Lung (tissue), 12 donors: ENCODE measurements around the gene CMBL. TPM values are rescaled to one million over a fixed set of nuclear protein-coding genes. Genes with fewer than 3 reads are reported as not detected.

Source experiments
- ATAC-seq: fragments of 200-7000 bp; cut with Tn5 transposase; one replicate; pipeline ENCODE4 v1.9.1; 2020; ENCODE audit warnings: moderate number of reproducible peaks; ENCODE audit not compliant: insufficient read depth, low FRiP score
- DNase-seq, 3 donors: peaks; one replicate each; pipeline ENCODE4 v3.0.0-alpha.2; 2013 to 2017
- H3K27ac ChIP-seq, 2 donors: one replicate each; pipeline ENCODE4 v1.5.1; 2013; ENCODE audit warnings: mild to moderate bottlenecking in 2 of 2, moderate library complexity in 2 of 2, control low read depth in 1 of 2, inconsistent platforms in 1 of 2, low read depth in 1 of 2, low read length in 1 of 2
- H3K27me3 ChIP-seq, 3 donors: one replicate each; pipeline ENCODE4 v1.5.1; 2013; ENCODE audit warnings: low read length in 2 of 3; ENCODE audit not compliant: control insufficient read depth in 3 of 3, insufficient read depth in 3 of 3
- H3K36me3 ChIP-seq, 4 donors: one replicate each; pipeline ENCODE4 v1.5.1; 2013; ENCODE audit warnings: low read length in 4 of 4, mild to moderate bottlenecking in 1 of 4, moderate library complexity in 1 of 4; ENCODE audit not compliant: control insufficient read depth in 4 of 4, insufficient read depth in 4 of 4
- H3K4me1 ChIP-seq, 5 donors: one replicate each; pipeline ENCODE4 v1.5.1; 2013; ENCODE audit warnings: low read length in 5 of 5, mild to moderate bottlenecking in 2 of 5, moderate library complexity in 1 of 5; ENCODE audit not compliant: control insufficient read depth in 5 of 5, insufficient read depth in 5 of 5
- H3K4me3 ChIP-seq: one replicate; pipeline ENCODE4 v1.5.1; 2013; ENCODE audit warnings: mild to moderate bottlenecking, control low read depth, moderate library complexity
- H3K9ac ChIP-seq, 2 donors: one replicate each; pipeline ENCODE4 v1.5.1; 2013; ENCODE audit warnings: low read length in 2 of 2, control low read depth in 1 of 2; ENCODE audit not compliant: insufficient read depth in 1 of 2
- H3K9me3 ChIP-seq, 4 donors: one replicate each; pipeline ENCODE4 v1.5.1; 2013; ENCODE audit warnings: low read length in 3 of 4, mild to moderate bottlenecking in 1 of 4, moderate library complexity in 1 of 4; ENCODE audit not compliant: control insufficient read depth in 4 of 4, insufficient read depth in 3 of 4
- CTCF ChIP-seq: IDR thresholded peaks from 2 replicates; pipeline ENCODE4 v1.5.1; 2012; ENCODE audit warnings: mild to moderate bottlenecking; ENCODE audit errors: control extremely low read depth, extremely low read depth
- WGBS, 2 donors: extraction: QIAGEN DNeasy Blood & Tissue Kit; methylation state at CpG; one replicate each; pipeline ENCODE4 v1.1.7; 2013; 5-methylcytosine and 5-hydroxymethylcytosine counted together
- polyA plus RNA-seq, 2 donors: library from polyadenylated mRNA; stranded (reverse); fragments of 200-250 nt; gene quantifications; one replicate each; pipeline ENCODE4 v1.2.1, GENCODE V29; 2013
- total RNA-seq, 2 donors: library from RNA; depleted of rRNA in 1 of 2; stranded (reverse); fragments of >200 nt in 1 of 2; gene quantifications; one replicate each; pipeline ENCODE4 v1.2.1, GENCODE V29; 2014 to 2021
- donor health status: control.
- donor health status: control.
- donor health status: Bipolar disorder and iron deficiency.
- donor health status: healthy.
- donor health status: DM: yes; HTN: yes; CAD: no.

The CMBL gene
- total and polyA plus RNA-seq, 4 donors, result 8.1 to 15.9 (median 12.9) TPM

GRCh38 chr5:10262121-10262774 is 45.5 kb downstream of the CMBL start:
- no peak for TF ChIP-seq CTCF
- Histone ChIP-seq H3K4me3 (no peak overlapping the region), H3K9me3 (no peaks in the 10 kb centered on the region), H3K36me3 (peaks cover 45 to 71% (median 49%) of the 10 kb centered on the region in 4 donors), H3K4me1 (no peaks in the 10 kb centered on the region), H3K27me3 (no peaks in the 10 kb centered on the region), H3K9ac (no peak overlapping the region), H3K27ac (no peak overlapping the region)
- ATAC-seq (no peak), DNase-seq (no peak)
- WGBS, 2 donors, result 78 to 84% methylated on average over 18 of the region's 18 CpGs

- Histone ChIP-seq H3K9me3 (no peaks in the 10 kb centered on the region), H3K27ac (no peak overlapping the region), H3K36me3 (peaks cover 52 to 79% (median 53%) of the 10 kb centered on the region in 4 donors), H3K27me3 (no peaks in the 10 kb centered on the region), H3K4me1 (no peaks in the 10 kb centered on the region), H3K9ac (no peak overlapping the region), H3K4me3 (no peak overlapping the region)
- ATAC-seq, result no peak
- TF ChIP-seq CTCF, result no peak
- DNase-seq, result no peak
- 85% methylated on average over 9 of the region's 9 CpGs for WGBS, 2 donors
These were observed 46.6 kb downstream of the CMBL start for GRCh38 chr5:10261065-10261464.

GRCh38 chr5:10259899-10260298 is 47.8 kb downstream of the CMBL start:
- Histone ChIP-seq H3K4me1 (no peaks in the 10 kb centered on the region), H3K9me3 (no peaks in the 10 kb centered on the region), H3K4me3 (no peak overlapping the region), H3K9ac (no peak overlapping the region), H3K27ac (no peak overlapping the region), H3K36me3 (peaks cover 54 to 85% (median 60%) of the 10 kb centered on the region in 4 donors), H3K27me3 (no peaks in the 10 kb centered on the region)
- ATAC-seq (no peak), DNase-seq (no peak)
- no peak for TF ChIP-seq CTCF
- 95 to 99% methylated on average over 5 of the region's 5 CpGs for WGBS, 2 donors

- H3K27ac ChIP-seq, result no peak overlapping the region
- H3K9me3 ChIP-seq, result no peaks in the 10 kb centered on the region
- H3K36me3 ChIP-seq, result peaks cover 52 to 73% (median 55%) of the 10 kb centered on the region in 4 donors
- H3K4me1 ChIP-seq, result peaks cover 0 to 2% (median 0%) of the 10 kb centered on the region in 5 donors
- H3K27me3 ChIP-seq, result no peaks in the 10 kb centered on the region
- no peak for TF ChIP-seq CTCF
- WGBS, 2 donors, result 80 to 87% methylated on average over 8 of the region's 8 CpGs
- H3K4me3 ChIP-seq, result no peak overlapping the region
- DNase-seq (no peak), ATAC-seq (no peak)
- H3K9ac ChIP-seq, result no peak overlapping the region
These were observed 49.8 kb downstream of the CMBL start for GRCh38 chr5:10257870-10258269.
